A673 (cell line): ENCODE measurements around the gene OR10H2. TPM values are rescaled to one million over a fixed set of nuclear protein-coding genes. Genes with fewer than 3 reads are reported as not detected.
"Not testable (repeated sequence)": the region's sequence is repeated elsewhere in the genome, so short reads cannot be mapped to it uniquely, and the experiment has no call there.

Source experiments
- BruUV-seq: library from RNA; stranded (reverse); fragments of 400-500 nt; replicated peaks from 2 replicates; lab custom pipeline; 2021; lab: Mats Ljungman, UMichigan
- CTCF ChIA-PET: fragments of 300-600 bp; sonication (Branson Sonifier 250); formaldehyde crosslinking; loops from one replicate; lab custom pipeline; 2022; ENCODE audit warnings: antibody characterized with exemption; lab: Charles Lee
- POLR2A ChIA-PET: fragments of 300-600 bp; sonication (Branson Sonifier 250); formaldehyde crosslinking; loops from one replicate; lab custom pipeline; 2022; ENCODE audit warnings: antibody characterized with exemption; ENCODE audit not compliant: low non-redundant PET; lab: Charles Lee
- DNase-seq: peaks from one replicate; pipeline ENCODE4 v3.0.0-alpha.2; 2015; ENCODE audit warnings: low spot score
- H3K27ac ChIP-seq: fragments of 200-600 bp; sonication (generic); 2 replicates; pipeline ENCODE4 v1.5.1; 2016; ENCODE audit warnings: mixed run types, low read depth, mild to moderate bottlenecking, mixed read lengths, antibody characterized with exemption, low read length; ENCODE audit not compliant: poor library complexity, severe bottlenecking
- H3K27me3 ChIP-seq: fragments of 200-600 bp; sonication (generic); replicated peaks from 2 replicates; pipeline ENCODE4 v1.6.1; 2017; ENCODE audit warnings: mixed run types, low read depth, mild to moderate bottlenecking, mixed read lengths, antibody characterized with exemption, low read length; ENCODE audit not compliant: insufficient read depth, poor library complexity
- H3K36me3 ChIP-seq: fragments of 200-600 bp; sonication (generic); 2 replicates; pipeline ENCODE4 v1.6.1; 2016; ENCODE audit warnings: mixed run types, mild to moderate bottlenecking, mixed read lengths, antibody characterized with exemption, low read length; ENCODE audit not compliant: insufficient read depth, poor library complexity, severe bottlenecking
- H3K4me1 ChIP-seq: fragments of 200-600 bp; sonication (generic); 2 replicates; pipeline ENCODE4 v1.6.1; 2017; ENCODE audit warnings: mixed run types, mild to moderate bottlenecking, mixed read lengths, antibody characterized with exemption, low read length; ENCODE audit not compliant: insufficient read depth, poor library complexity, severe bottlenecking
- H3K4me3 ChIP-seq: fragments of 200-600 bp; sonication (generic); 2 replicates; pipeline ENCODE4 v1.5.1; 2016; ENCODE audit warnings: low read depth, mixed run types, mild to moderate bottlenecking, mixed read lengths, low read length; ENCODE audit not compliant: poor library complexity, severe bottlenecking
- H3K9me3 ChIP-seq: fragments of 200-600 bp; sonication (generic); 2 replicates; pipeline ENCODE4 v1.6.1; 2016; ENCODE audit warnings: mixed run types, low read depth, mild to moderate bottlenecking, mixed read lengths, antibody characterized with exemption, low read length; ENCODE audit not compliant: poor library complexity, severe bottlenecking
- CTCF ChIP-seq: fragments of 300-800, 200-600 bp; sonication (generic); conservative IDR thresholded peaks from 2 replicates; pipeline ENCODE4 v1.5.1; 2017; ENCODE audit warnings: low read depth, mild to moderate bottlenecking, antibody characterized with exemption, low read length, moderate library complexity, mixed read lengths
- EZH2 ChIP-seq: fragments of 200-600 bp; sonication (generic); IDR thresholded peaks from 2 replicates; pipeline ENCODE4 v1.6.1; 2017; ENCODE audit warnings: borderline replicate concordance, low read depth, mild to moderate bottlenecking, mixed read lengths, antibody characterized with exemption, low read length; ENCODE audit not compliant: poor library complexity, severe bottlenecking
- intact Hi-C: fragments of 100-400 bp; cut with micrococcal nuclease; formaldehyde crosslinking; loops from one replicate; pipeline ENCODE4 v1.10.0; 2022; ENCODE audit not compliant: unreplicated experiment
- total RNA-seq: library from RNA; stranded (reverse); gene quantifications from 2 replicates; pipeline ENCODE4 v1.2.3, GENCODE V29; 2021

Gene OR10H2
- total RNA-seq, 1 experiment from 2014 or later, result not detected

DNA sequence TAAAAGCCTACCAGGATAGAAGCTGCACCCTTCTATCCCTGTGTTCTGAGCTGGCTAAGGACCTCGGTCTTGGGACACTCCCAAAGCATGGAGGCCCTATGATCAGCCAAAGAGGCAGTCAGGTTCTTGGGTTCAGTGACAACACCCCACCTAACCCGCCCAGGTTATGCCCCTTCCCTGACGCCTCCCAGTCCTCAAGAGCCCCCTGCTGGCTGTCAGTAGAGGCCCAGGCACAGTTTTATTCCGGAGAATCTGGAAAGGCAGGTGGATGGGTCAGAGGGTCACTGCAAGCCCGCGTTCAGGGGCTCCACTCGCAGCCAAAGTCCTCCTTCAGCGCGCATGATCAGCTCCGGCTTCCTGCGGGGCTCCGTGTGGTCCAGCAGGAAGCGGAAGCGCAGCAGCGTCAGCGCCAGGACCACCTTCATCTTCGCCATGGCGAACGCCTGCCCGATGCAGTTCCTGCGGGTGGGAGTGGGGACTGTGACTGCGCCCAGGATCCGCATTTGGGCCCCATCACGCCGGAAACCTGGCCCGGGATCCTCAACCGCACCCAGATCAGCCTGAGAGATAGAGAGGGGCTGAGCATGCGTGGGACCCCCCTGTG, 32.2 kb downstream of the OR10H2 start:
- Histone ChIP-seq H3K27me3 (peaks cover 67% of the 10 kb centered on the region), H3K36me3 (no peaks in the 10 kb centered on the region), H3K4me1 (no peaks in the 10 kb centered on the region), H3K27ac (no peak overlapping the region), H3K9me3 (no peaks in the 10 kb centered on the region), H3K4me3 (no peak overlapping the region)
- CTCF ChIA-PET, result no interaction called here
- POLR2A ChIA-PET, result no interaction called here
- no peak for DNase-seq
- TF ChIP-seq EZH2 (no peak), CTCF (peak; percentile 39)
- BruUV-seq, result no TSS peak
- intact Hi-C loops, result no loop called here

DNA sequence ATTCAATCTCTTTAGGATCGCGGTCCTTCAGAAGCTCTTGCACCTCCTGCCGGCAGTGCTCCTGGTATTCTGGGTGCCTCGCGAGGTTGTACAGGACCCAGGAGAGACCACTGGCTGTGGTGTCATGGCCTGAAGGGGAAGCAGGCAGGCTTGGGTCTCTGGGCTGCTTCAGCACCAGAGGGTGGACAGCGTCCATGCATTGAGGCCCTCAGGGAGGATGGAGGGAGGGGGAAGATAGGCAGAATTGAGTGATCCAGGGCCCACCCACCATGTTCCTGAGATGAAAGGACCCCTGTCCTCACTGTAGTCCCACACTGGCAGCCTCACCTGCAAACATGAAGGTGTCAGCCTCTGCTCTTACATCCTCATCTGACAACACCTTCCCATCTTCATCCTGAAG, 41.8 kb downstream of the OR10H2 start:
- Histone ChIP-seq H3K36me3 (no peaks in the 10 kb centered on the region), H3K27me3 (no peaks in the 10 kb centered on the region), H3K4me3 (no peak overlapping the region), H3K4me1 (no peaks in the 10 kb centered on the region), H3K9me3 (no peaks in the 10 kb centered on the region), H3K27ac (no peak overlapping the region)
- ChIA-PET CTCF (no interaction called here), POLR2A (no interaction called here)
- DNase-seq, result peak; percentile 14
- intact Hi-C loops, result no loop called here
- TF ChIP-seq CTCF (no peak), EZH2 (no peak)
- no TSS peak for BruUV-seq

DNA sequence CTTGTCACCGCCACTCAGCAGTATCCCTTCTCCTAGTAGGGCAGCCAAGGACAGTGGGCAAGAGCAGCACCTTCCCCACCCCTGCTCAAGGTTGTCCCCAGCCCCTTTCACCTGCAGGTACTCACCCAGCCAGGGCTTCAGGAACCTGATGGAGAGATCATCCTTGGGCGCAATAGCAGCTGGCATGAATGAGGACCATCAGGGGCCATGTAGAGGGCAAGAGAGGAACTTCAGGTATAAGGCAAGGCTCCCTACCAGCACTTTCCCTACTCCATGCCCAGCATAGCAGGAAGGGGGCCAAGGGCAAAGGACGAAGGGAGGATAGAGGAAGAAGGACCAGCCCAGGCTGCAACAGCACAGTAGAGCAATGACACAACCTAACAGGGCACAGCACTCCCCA, 46.3 kb downstream of the OR10H2 start:
- H3K27ac ChIP-seq, H3K9me3 ChIP-seq, CTCF ChIA-PET, intact Hi-C loops, POLR2A ChIA-PET, H3K4me3 ChIP-seq, H3K27me3 ChIP-seq, DNase-seq, H3K36me3 ChIP-seq, BruUV-seq, H3K4me1 ChIP-seq: not testable (repeated sequence)

DNA sequence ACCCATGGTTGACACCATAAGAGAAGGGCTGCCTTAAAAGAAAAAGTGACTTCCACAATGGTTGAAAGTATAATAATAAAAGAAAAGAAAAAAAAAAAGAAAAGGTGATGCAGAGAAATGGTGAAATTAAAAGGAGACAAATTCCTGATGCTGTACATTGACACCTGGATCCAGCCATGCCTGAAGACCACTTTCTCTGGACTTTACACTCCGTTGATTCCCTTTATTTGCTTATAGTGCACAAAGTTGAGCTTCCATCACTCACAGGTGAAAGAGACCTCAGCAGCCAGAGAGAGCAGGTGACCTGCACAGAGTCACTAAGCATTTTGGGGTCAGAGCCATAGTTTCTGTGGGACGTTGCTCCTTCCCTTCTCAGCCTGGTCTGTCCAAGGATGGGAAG, 47.4 kb downstream of the OR10H2 start:
- POLR2A ChIA-PET, result interaction anchor here (0.6 kb wide), 1 partner anchor 19 kb away, joined by 3 read pairs; no protein-coding TSS in a partner anchor
- CTCF ChIA-PET, result no interaction called here
- BruUV-seq, result no TSS peak
- Histone ChIP-seq H3K9me3 (no peaks in the 10 kb centered on the region), H3K4me1 (no peaks in the 10 kb centered on the region), H3K27me3 (no peaks in the 10 kb centered on the region), H3K27ac (no peak overlapping the region), H3K4me3 (no peak overlapping the region), H3K36me3 (no peaks in the 10 kb centered on the region)
- no peak for DNase-seq
- intact Hi-C loops, result no loop called here
- no peak for TF ChIP-seq CTCF
